Measurements from ENCODE around the gene KCNIP3. TPM values are rescaled to one million over a fixed set of nuclear protein-coding genes. Genes with fewer than 3 reads are reported as not detected.
"Not testable (repeated sequence)": the region's sequence is repeated elsewhere in the genome, so short reads cannot be mapped to it uniquely, and the experiment has no call there.

The KCNIP3 gene
- total RNA-seq, 1 donor from 2014 or later = 3.9 TPM

DNA sequence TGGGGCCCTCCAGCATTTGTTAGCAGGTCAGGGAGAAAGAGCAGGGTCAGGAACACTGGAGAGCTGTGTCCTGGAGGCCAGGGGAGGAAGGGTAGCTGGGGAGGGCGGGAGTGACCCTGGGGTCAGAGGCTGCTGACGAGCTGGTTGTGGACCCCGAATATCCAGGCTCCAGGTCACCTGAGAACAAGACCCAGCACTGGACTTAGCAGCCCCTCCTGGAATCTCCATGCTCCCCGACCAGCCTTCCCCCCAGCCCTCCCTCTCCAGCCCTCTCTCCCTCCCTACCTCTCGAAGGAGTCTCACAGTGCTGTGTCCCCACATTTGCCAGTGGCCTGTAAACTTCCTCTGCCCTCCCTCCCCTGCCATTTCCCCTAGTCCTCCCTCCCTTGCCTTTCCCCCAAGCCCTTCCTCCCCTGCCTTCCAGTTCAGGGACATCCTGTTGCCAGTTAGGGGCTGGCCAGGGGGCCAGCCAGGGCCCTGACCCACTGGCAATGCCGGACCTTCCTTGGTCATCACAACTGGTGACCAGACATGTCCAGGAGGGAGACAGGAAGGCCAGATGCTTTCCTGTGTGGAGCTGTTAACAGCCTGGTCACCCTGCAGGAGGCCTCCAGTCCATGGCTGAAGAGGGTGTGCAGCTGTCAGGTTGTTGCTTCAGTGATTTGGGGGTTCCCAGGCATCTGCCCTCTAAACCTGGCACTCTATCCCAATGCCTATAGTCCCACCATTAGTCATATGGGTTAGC lies 55.3 kb downstream of the KCNIP3 start:
- no peak for DNase-seq (ENCODE audit: low read depth)
- no peak overlapping the region for H3K4me3 ChIP-seq (ENCODE audit: low read depth, low read length)
- no peak for TF ChIP-seq CTCF (conservative IDR thresholded peaks at IDR 0.05; ENCODE audit: low read depth, low read length)

- DNase-seq (ENCODE audit: low read depth) = no peak
- no peak overlapping the region for H3K4me3 ChIP-seq (ENCODE audit: low read depth, low read length)
- peak; percentile 10 for TF ChIP-seq CTCF (conservative IDR thresholded peaks at IDR 0.05; ENCODE audit: low read depth, low read length)
These were observed 56.0 kb downstream of the KCNIP3 start for GRCh38 chr2:95353055-95353575.

GRCh38 chr2:95353613-95354468 lies 56.7 kb downstream of the KCNIP3 start:
- DNase-seq (ENCODE audit: low read depth) = no peak
- TF ChIP-seq CTCF (conservative IDR thresholded peaks at IDR 0.05; ENCODE audit: low read depth, low read length) = no peak
- H3K4me3 ChIP-seq (ENCODE audit: low read depth, low read length) = no peak overlapping the region

DNA sequence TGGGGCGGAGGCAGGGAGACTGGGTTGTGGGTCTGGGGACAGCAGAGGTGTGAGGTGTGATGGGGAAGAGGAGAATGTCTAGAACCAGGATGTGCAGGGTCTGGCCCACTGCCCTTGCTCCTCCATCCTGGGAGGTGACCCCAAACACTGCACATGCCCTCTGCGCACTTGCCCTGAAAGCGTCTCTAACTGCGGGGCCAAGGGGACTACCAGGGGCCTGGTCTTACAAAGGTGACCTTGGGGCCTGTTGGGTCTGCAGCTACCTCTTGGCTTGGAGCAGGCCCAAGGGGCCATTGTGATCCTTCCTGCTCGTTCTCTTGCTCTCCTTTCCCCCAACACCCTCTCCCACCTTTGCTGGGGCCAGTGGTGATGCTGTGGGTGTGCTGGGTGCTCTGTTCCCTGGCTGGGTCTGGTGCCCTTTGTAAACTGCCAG lies 57.3 kb downstream of the KCNIP3 start:
- TF ChIP-seq CTCF (conservative IDR thresholded peaks at IDR 0.05; ENCODE audit: low read depth, low read length) = no peak
- no peak overlapping the region for H3K4me3 ChIP-seq (ENCODE audit: low read depth, low read length)
- DNase-seq (ENCODE audit: low read depth) = no peak

DNA sequence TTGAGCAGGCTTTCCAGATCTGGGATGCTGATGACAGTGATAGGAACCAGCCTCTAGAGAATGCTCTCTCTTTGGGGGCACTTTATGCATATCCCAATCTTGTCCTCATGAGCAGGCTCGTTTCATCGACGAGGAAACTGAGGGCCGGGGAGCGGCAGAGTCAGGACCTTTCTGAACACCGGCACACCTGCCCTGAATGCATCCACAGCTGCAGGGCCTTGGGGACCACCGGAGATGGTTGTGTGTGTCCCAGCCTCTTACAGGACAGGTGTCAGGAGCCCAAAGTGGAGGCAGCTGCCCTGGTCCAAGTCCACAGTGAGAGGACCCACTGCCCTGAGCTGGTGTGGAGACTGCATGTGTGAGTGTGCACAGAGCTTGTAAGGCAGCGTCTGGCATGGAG lies 57.8 kb downstream of the KCNIP3 start:
- H3K4me3 ChIP-seq (ENCODE audit: low read depth, low read length) = no peak overlapping the region
- no peak for DNase-seq (ENCODE audit: low read depth)
- TF ChIP-seq CTCF (conservative IDR thresholded peaks at IDR 0.05; ENCODE audit: low read depth, low read length) = no peak

DNA sequence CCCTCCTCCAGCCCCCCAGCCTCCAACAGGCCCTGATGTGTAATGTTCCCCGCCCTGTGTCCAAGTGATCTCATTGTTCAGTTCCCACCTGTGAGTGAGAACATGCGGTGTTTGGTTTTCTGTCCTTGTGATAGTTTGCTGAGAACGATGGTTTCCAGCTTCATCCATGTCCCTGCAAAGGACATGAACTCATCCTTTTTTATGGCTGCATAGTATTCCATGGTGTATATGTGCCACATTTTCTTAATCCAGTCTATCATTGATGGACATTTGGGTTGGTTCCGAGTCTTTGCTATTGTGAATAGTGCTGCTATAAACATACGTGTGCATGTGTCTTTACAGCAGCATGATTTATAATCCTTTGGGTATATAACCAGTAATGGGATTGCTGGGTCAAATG lies 58.3 kb downstream of the KCNIP3 start:
- DNase-seq (ENCODE audit: low read depth); H3K4me3 ChIP-seq (ENCODE audit: low read depth, low read length): not testable (repeated sequence)

Data from epithelial cell of proximal tubule (primary cell).